ENCODE data around the gene MAK. TPM values are rescaled to one million over a fixed set of nuclear protein-coding genes. Genes with fewer than 3 reads are reported as not detected.
"Not testable (repeated sequence)": the region's sequence is repeated elsewhere in the genome, so short reads cannot be mapped to it uniquely, and the experiment has no call there.

Gene MAK
- total RNA-seq, 4 donors from 2014 or later, result not detected

GRCh38 chr6:10725044-10725443 lies 113.3 kb downstream of the MAK start:
- 83 to 90% methylated on average over 6 of the region's 6 CpGs for WGBS, 2 donors
- DNase-seq (ENCODE audit: low spot score in 2 of 2), result peak in 1 of 2 donors; percentile 20
- intact Hi-C loops (cut with DNase I; ENCODE audit: low total_unique reads), result no loop called here
- H3K4me3 ChIP-seq (ENCODE audit: low read depth, poor library complexity, severe bottlenecking), result no peak overlapping the region
- TF ChIP-seq CTCF (IDR thresholded peaks at IDR 0.05) (no peak), POLR2A (IDR thresholded peaks at IDR 0.05) (no peak)

DNA sequence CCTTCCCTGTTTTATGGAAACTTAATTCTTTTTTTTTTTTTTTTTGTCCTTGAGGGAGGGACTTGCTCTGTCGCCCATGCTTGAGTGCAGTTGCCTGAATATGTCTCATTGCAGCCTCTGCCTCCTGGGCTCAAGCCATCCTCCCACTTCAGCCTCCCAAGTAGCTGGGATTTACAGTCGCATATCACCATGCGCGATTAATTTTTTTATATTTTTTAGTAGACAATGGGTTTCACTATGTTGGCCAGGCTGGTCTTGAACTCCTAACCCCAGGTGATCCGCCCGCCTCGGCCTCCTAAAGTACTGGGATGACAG lies 114.8 kb downstream of the MAK start:
- 16 to 25% methylated on average over 7 of the region's 7 CpGs for WGBS, 2 donors
- DNase-seq (ENCODE audit: low spot score in 2 of 2), result peak in 1 of 2 donors; percentile 64
- peak overlapping the region; percentile 71 for H3K4me3 ChIP-seq (ENCODE audit: low read depth, poor library complexity, severe bottlenecking)
- TF ChIP-seq POLR2A (IDR thresholded peaks at IDR 0.05) (no peak), CTCF (IDR thresholded peaks at IDR 0.05) (no peak)
- intact Hi-C loops (cut with DNase I; ENCODE audit: low total_unique reads), result no loop called here

DNA sequence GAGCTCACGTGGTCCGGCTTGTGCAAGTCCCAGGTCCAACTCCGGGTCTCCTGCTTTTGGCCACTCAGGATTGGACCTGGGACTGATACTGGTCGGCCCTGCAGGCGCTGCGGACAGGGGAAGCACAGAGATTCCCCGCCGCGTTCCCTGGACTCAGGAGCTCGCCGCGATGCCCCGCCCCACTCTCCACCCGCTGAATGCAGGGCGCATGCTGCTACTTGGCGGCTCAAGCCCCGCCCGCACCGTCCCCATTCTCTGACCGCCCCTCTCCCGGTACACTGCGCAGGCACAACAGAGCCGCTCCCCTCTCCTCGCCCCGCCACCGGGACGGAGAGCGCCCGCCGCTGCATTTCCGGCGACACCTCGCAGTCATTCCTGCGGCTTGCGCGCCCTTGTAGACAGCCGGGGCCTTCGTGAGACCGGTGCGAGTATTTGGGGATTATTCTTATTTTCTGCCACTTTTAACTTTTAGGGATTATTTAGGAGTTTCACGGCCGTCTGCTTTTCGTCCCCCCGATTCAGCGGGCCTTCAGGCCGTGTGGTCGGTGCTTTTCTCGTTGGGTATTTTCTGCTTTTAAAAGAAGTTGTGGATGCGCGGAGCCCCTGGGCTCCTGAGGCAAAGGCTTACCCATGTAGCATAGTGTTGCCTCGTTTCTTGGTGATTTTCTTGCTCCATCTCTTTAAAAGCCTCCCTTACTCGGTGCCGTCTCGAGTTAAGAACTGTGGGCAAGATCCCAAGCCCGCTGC lies 115.3 kb downstream of the MAK start, which contains the start of gene TMEM14C:
TSS of gene TMEM14C (plus strand) at position 251 of the 747 bp plus-strand sequence. CDS start 1,544 bp downstream, outside the sequence.
- H3K4me3 ChIP-seq (ENCODE audit: low read depth, poor library complexity, severe bottlenecking), result peak within 1 kb of the TSS; percentile 71
- DNase-seq (ENCODE audit: low spot score in 2 of 2), result peak; percentile 98 to 100
- WGBS, 2 donors, result 0% methylated on average over 50 to 52 of the region's 55 CpGs
- TF ChIP-seq POLR2A (IDR thresholded peaks at IDR 0.05), result no peak
- no peak for TF ChIP-seq CTCF (IDR thresholded peaks at IDR 0.05)
- intact Hi-C loops (cut with DNase I; ENCODE audit: low total_unique reads), result no loop called here

GRCh38 chr6:10722570-10722819 lies 115.8 kb downstream of the MAK start:
- peak overlapping the region; percentile 21 for H3K4me3 ChIP-seq (ENCODE audit: low read depth, poor library complexity, severe bottlenecking)
- TF ChIP-seq CTCF (IDR thresholded peaks at IDR 0.05), result no peak
- no peak for TF ChIP-seq POLR2A (IDR thresholded peaks at IDR 0.05)
- WGBS, 2 donors, result 0% methylated on average over 5 to 6 of the region's 6 CpGs
- DNase-seq (ENCODE audit: low spot score in 2 of 2), result no peak
- intact Hi-C loops (cut with DNase I; ENCODE audit: low total_unique reads), result no loop called here

- intact Hi-C loops (cut with DNase I; ENCODE audit: low total_unique reads), result no loop called here
- DNase-seq (ENCODE audit: low spot score in 2 of 2), result no peak
- H3K4me3 ChIP-seq (ENCODE audit: low read depth, poor library complexity, severe bottlenecking), result peak overlapping the region; percentile 21
- TF ChIP-seq POLR2A (IDR thresholded peaks at IDR 0.05) (no peak), CTCF (IDR thresholded peaks at IDR 0.05) (no peak)
- 75% methylated on average over 11 of the region's 11 CpGs for WGBS, 2 donors
These were observed 116.3 kb downstream of the MAK start for GRCh38 chr6:10721850-10722569.

DNA sequence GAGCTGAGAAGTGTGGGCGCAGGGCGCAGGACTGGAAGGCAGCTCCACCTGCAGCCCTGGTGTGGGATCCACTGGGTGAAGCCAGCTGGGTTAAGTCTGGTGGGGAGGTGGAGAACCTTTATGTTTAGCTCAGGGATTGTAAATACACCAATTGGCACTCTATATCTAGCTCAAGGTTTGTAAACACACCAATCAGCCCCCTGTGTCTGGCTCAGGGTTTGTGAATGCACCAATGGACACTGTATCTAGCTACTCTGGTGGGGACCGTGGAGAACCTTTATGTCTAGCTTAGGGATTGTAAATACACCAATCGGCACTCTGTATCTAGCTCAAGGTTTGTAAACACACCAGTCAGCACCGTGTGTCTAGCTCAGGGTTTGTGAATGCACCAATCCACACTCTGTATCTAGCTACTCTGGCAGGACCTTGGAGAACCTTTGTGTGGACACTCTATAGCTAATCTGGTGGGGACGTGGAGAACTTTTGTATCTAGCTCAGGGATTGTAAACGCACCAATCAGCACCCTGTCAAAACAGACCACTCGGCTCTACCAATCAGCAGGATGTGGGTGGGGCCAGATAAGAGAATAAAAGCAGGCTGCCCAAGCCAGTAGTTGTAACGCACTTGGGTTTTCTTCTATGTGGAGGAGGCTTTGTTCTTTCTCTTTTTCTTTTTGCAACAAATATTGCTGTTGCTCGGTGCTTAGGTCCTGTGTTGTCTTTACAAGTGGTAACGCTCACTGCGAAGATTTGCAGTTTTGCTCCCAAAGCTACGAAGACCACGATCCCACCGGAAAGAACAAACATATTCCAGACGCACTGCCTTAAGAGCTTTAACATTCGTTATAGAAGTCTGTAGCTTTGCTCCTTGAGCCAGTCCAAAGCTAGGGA lies 117.1 kb downstream of the MAK start:
- WGBS, 2 donors, result 76 to 86% methylated on average over 17 of the region's 17 CpGs
- intact Hi-C loops (cut with DNase I; ENCODE audit: low total_unique reads); DNase-seq (ENCODE audit: low spot score in 2 of 2): not testable (repeated sequence)

More for the DNA sequence above, 117.1 kb downstream of the MAK start:
- H3K4me3 ChIP-seq (ENCODE audit: low read depth, poor library complexity, severe bottlenecking), result peak overlapping the region; percentile 44

Measured in lower leg skin (tissue), 4 donors.